ENCODE data around the gene SYDE1.
"Not testable (repeated sequence)": the region's sequence is repeated elsewhere in the genome, so short reads cannot be mapped to it uniquely, and the experiment has no call there.

Gene SYDE1

GRCh38 chr19:15107061-15108010 is at the start of gene SYDE1:
Gene SYDE1 (plus strand): TSS chr19:15107401. CDS start chr19:15107434, 33 bp downstream.
- peak; percentile 93 for DNase-seq (ENCODE audit: low spot score)

- no peak for DNase-seq (ENCODE audit: low spot score)
Measured at GRCh38 chr19:15062036-15062435, 45.2 kb upstream of the SYDE1 start.

- not testable (repeated sequence) for DNase-seq (ENCODE audit: low spot score)
Measured at GRCh38 chr19:15070386-15070785, 36.8 kb upstream of the SYDE1 start.

- no peak for DNase-seq (ENCODE audit: low spot score)
Measured at GRCh38 chr19:15072930-15073647, 34.1 kb upstream of the SYDE1 start.

- DNase-seq (ENCODE audit: low spot score): no peak
Measured at GRCh38 chr19:15074371-15074770, 32.8 kb upstream of the SYDE1 start.

GRCh38 chr19:15075806-15076205 is 31.4 kb upstream of the SYDE1 start:
- no peak for DNase-seq (ENCODE audit: low spot score)

- peak; percentile 33 for DNase-seq (ENCODE audit: low spot score)
Measured at GRCh38 chr19:15080002-15080401, 27.2 kb upstream of the SYDE1 start.

- DNase-seq (ENCODE audit: low spot score): no peak
Measured at GRCh38 chr19:15081911-15082310, 25.3 kb upstream of the SYDE1 start, which contains the start of gene OR1I1. Gene OR1I1 (plus strand): TSS chr19:15082211. CDS start chr19:15087066, 4,855 bp downstream.

GRCh38 chr19:15087182-15087581 is 20.0 kb upstream of the SYDE1 start:
- no peak for DNase-seq (ENCODE audit: low spot score)

GRCh38 chr19:15091918-15092753 is 15.1 kb upstream of the SYDE1 start:
- DNase-seq (ENCODE audit: low spot score): peak; percentile 62

GRCh38 chr19:15093001-15093400 is 14.2 kb upstream of the SYDE1 start:
- no peak for DNase-seq (ENCODE audit: low spot score)

GRCh38 chr19:15096223-15096622 is 11.0 kb upstream of the SYDE1 start:
- no peak for DNase-seq (ENCODE audit: low spot score)

- DNase-seq (ENCODE audit: low spot score): not testable (repeated sequence)
Measured at GRCh38 chr19:15097980-15098379, 9.2 kb upstream of the SYDE1 start.

- no peak for DNase-seq (ENCODE audit: low spot score)
Measured at GRCh38 chr19:15098460-15098859, 8.7 kb upstream of the SYDE1 start.

GRCh38 chr19:15099017-15099582 is 8.1 kb upstream of the SYDE1 start:
- no peak for DNase-seq (ENCODE audit: low spot score)

GRCh38 chr19:15101479-15102082 is 5.6 kb upstream of the SYDE1 start:
- DNase-seq (ENCODE audit: low spot score): peak; percentile 53

- no peak for DNase-seq (ENCODE audit: low spot score)
Measured at GRCh38 chr19:15104003-15104402, 3.2 kb upstream of the SYDE1 start.

- no peak for DNase-seq (ENCODE audit: low spot score)
Measured at GRCh38 chr19:15104411-15104810, 2.8 kb upstream of the SYDE1 start.

- no peak for DNase-seq (ENCODE audit: low spot score)
Measured at GRCh38 chr19:15105044-15105443, 2.2 kb upstream of the SYDE1 start.

- no peak for DNase-seq (ENCODE audit: low spot score)
Measured at GRCh38 chr19:15108145-15108844, 1.1 kb downstream of the SYDE1 start.

Data from iPS-NIHi11 (cell line).